Left renal pelvis (tissue), 4 donors: Measurements from ENCODE around the gene AP3D1. TPM values are rescaled to one million over a fixed set of nuclear protein-coding genes. Genes with fewer than 3 reads are reported as not detected.

Source experiments
- DNase-seq, 4 donors: peaks; one replicate each; pipeline ENCODE4 v3.0.0-alpha.2; 2013; ENCODE audit warnings: low read depth in 4 of 4, low spot score in 3 of 4
- polyA plus RNA-seq, 4 donors: library from polyadenylated mRNA; unstranded; fragments of 120-200 nt; gene quantifications; one replicate each; pipeline ENCODE4 v1.2.1, GENCODE V29; 2013; ENCODE audit not compliant: insufficient read length in 4 of 4

AP3D1 gene
- polyA plus RNA-seq, 4 donors = 80.3 to 113 (median 98.6) TPM

GRCh38 chr19:2070436-2070827, 80.9 kb downstream of the AP3D1 start:
- DNase-seq = no peak

- DNase-seq = no peak
Measured at GRCh38 chr19:2064788-2065524, 86.4 kb downstream of the AP3D1 start.

- no peak for DNase-seq
Measured at GRCh38 chr19:2064395-2064787, 87.0 kb downstream of the AP3D1 start.

- DNase-seq = no peak
Measured at GRCh38 chr19:2063824-2064223, 87.5 kb downstream of the AP3D1 start.

GRCh38 chr19:2062770-2063169, 88.6 kb downstream of the AP3D1 start:
- DNase-seq = no peak

- no peak for DNase-seq
Measured at GRCh38 chr19:2062389-2062729, 89.0 kb downstream of the AP3D1 start.

GRCh38 chr19:2061495-2062388, 89.6 kb downstream of the AP3D1 start:
- DNase-seq = peak; percentile 92 to 96 (median 96)

- DNase-seq = no peak
Measured at GRCh38 chr19:2060884-2061494, 90.4 kb downstream of the AP3D1 start.

GRCh38 chr19:2059422-2060201, 91.8 kb downstream of the AP3D1 start:
- DNase-seq = no peak

GRCh38 chr19:2058570-2059421, 92.6 kb downstream of the AP3D1 start:
- no peak for DNase-seq

GRCh38 chr19:2057484-2058469, 93.6 kb downstream of the AP3D1 start:
- no peak for DNase-seq

GRCh38 chr19:2056837-2057192, 94.6 kb downstream of the AP3D1 start:
- DNase-seq = no peak

- no peak for DNase-seq
Measured at GRCh38 chr19:2055931-2056836, 95.2 kb downstream of the AP3D1 start.

- DNase-seq = no peak
Measured at GRCh38 chr19:2054763-2055162, 96.6 kb downstream of the AP3D1 start.

GRCh38 chr19:2053601-2054389, 97.6 kb downstream of the AP3D1 start:
- DNase-seq = no peak

GRCh38 chr19:2051773-2052704, 99.3 kb downstream of the AP3D1 start:
- no peak for DNase-seq
